GM18858 (cell line): Measurements from ENCODE around the gene NUP188.

Source experiments
- ATAC-seq: cut with Tn5 transposase; IDR thresholded peaks from one replicate; pipeline ENCODE4 v1.9.1; 2021; ENCODE audit not compliant: unreplicated experiment

NUP188 gene

DNA sequence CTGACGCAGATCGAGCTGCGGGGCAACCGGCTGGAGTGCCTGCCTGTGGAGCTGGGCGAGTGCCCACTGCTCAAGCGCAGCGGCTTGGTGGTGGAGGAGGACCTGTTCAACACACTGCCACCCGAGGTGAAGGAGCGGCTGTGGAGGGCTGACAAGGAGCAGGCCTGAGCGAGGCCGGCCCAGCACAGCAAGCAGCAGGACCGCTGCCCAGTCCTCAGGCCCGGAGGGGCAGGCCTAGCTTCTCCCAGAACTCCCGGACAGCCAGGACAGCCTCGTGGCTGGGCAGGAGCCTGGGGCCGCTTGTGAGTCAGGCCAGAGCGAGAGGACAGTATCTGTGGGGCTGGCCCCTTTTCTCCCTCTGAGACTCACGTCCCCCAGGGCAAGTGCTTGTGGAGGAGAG is 31.3 kb upstream of the NUP188 start:
- ATAC-seq, result no peak

DNA sequence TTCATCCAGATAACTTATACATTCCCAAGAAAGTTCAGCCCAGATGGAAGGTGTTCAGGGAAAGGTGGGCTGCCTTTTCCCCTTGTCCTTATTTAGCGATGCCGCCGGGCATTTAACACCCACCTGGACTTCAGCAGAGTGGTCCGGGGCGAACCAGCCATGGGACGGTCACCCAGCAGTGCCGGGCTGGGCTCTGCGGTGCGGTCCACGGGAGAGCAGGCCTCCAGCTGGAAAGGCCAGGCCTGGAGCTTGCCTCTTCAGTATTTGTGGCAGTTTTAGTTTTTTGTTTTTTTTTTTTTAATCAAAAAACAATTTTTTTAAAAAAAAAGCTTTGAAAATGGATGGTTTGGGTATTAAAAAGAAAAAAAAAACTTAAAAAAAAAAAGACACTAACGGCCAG is 30.8 kb upstream of the NUP188 start:
- no peak for ATAC-seq

DNA sequence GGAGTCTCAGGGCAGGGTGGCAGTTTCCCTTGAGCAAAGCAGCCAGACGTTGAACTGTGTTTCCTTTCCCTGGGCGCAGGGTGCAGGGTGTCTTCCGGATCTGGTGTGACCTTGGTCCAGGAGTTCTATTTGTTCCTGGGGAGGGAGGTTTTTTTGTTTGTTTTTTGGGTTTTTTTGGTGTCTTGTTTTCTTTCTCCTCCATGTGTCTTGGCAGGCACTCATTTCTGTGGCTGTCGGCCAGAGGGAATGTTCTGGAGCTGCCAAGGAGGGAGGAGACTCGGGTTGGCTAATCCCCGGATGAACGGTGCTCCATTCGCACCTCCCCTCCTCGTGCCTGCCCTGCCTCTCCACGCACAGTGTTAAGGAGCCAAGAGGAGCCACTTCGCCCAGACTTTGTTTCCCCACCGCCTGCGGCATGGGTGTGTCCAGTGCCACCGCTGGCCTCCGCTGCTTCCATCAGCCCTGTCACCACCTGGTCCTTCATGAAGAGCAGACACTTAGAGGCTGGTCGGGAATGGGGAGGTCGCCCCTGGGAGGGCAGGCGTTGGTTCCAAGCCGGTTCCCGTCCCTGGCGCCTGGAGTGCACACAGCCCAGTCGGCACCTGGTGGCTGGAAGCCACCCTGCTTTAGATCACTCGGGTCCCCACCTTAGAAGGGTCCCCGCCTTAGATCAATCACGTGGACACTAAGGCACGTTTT is 30.2 kb upstream of the NUP188 start:
- no peak for ATAC-seq

DNA sequence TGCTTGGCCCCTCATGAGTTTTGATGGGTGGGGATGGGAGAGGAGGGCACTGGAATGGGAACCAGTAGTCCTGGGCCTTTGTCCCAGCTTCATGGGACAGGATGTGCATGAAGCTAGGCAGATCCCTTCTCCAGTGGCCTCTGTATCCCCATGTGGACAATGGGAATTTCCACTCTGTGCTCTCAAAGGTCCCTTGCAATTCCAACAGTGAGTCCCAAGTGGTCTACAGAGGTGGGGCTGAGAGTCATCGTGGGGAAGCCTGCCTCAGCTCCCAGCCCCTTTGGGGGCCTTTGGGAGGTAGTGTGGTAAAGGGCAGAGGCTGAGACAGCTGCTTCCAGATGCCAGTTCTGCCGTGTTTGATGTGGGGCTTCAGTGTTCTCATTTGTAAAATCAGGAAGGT is 28.6 kb upstream of the NUP188 start:
- no peak for ATAC-seq

DNA sequence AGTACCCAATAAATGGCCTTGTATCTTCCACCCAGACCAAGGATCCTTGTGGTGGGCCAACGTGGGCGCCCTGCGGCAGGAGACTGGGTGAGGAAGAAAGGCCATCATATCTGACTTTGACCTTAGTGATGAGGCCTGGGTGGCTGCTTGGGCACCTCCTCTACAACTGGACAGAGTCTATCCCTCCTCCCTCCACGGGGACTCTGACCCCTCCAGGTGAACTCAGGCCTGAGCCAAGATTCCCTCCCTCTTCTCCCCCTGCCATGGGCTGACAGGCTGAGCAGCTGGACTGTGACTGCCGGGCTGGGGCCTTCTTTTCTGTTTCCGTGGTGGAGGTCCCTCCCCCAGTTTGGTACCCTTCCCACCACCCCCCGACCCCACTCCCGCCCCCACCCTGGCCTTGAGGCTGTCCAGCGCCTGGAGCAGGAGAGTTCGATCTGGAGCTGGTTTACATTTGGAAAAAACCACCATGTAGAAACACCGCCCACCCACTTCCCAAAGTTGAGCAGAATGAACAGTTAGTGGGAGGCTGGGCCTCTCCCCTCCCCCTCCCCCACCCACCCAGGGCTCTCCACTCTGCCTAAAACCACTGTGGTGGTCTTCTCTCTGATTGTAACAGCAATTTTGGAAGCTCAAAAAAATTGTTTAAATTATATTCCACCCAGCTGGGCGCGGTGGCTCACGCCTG is 28.0 kb upstream of the NUP188 start:
- no peak for ATAC-seq

DNA sequence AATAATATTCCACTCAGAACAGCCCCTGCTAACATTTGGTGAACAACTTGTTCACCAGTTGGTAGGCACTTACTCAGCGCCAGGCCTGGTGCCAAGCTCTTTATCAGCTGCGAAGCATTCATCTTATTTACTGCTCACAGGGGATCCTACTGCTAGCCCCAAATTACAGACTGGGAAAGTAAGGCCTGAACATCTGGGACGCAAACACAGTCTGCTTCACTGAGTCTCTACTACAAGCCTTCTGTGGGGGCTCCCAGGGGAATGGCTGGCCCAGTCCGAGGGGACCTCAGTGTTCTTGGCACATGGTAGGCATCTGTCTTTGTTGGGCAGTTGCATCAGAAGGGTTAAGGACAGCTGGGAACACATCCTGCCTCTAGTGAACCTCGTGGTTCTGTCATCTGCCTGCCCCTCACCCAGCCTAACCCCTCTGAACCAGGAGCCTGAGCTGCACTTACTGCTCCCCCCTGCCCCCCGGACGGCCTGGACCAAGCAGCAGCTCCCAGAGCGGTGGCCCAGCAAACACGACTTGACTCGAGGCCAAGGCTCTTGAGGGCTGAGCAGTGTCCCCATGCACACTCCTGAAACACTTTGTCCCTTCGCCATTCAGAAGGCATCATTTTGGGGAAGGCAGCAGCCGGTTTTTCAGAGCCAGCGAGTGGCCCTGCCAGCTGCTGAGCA is 27.0 kb upstream of the NUP188 start, which contains the start of gene PHYHD1:
PHYHD1 (plus strand) TSS at position 602 of the 678 bp plus-strand sequence. CDS start 1,342 bp downstream, outside the sequence.
- no peak for ATAC-seq

DNA sequence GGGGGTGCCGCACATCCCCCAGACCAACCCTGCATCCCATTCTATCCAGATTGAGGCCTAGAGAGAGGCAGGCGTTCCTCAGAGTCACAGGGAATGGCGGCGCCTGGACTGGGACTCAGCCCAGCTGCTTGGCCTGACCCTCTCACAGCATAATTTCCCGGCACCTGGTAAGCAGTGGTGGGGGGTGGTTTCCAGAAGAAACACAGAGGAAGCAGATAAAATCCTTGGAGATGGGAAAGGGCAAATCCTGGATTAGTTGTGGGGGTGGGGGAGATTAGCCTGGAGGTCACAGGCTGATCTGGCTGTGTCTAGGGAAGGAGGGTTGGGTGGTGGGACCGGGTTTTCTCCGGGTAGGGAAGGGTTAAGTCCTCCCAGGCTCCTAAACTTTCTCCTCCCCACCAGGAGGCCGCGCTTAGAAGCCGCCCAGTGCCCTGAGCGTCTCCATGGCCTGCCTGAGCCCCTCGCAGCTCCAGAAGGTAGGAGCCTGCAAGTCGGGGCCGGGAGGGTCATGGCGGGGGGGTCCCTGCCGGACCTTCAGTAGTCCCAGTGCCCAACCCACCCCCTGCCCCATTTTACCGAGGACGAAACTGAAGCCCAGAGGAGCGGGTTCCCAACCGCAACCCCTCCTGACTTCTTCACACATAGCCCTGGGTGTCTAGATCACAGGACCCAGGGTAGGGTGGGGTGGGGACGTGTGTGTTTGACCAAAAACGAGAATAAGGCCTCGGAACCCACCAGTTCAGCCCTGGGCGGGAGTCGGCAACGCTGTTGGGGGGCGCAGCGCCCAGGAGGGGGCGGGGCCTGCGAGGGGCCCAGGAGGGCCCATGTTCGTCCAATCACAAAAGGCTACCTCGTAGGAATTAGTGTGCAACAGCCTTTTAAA is 25.4 kb upstream of the NUP188 start:
- ATAC-seq, result no peak

DNA sequence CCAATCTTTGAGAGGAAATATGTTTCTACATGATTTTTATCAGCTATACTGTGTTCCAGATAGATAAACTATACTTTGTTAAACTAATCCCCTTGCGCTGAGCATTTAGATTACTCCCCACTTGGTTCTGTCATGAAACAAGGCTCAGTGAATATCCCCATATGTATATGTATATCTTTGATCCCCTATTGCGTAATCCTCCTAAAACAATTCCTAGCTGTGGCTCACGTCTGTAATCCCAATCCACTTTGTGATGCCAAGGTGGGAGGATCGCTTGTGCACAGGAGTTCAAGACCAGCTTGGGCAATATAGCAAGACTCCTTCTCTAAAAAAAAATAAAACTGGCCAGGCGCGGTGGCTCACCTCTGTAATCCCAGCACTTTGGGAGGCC is 24.0 kb upstream of the NUP188 start:
- ATAC-seq, result no peak

DNA sequence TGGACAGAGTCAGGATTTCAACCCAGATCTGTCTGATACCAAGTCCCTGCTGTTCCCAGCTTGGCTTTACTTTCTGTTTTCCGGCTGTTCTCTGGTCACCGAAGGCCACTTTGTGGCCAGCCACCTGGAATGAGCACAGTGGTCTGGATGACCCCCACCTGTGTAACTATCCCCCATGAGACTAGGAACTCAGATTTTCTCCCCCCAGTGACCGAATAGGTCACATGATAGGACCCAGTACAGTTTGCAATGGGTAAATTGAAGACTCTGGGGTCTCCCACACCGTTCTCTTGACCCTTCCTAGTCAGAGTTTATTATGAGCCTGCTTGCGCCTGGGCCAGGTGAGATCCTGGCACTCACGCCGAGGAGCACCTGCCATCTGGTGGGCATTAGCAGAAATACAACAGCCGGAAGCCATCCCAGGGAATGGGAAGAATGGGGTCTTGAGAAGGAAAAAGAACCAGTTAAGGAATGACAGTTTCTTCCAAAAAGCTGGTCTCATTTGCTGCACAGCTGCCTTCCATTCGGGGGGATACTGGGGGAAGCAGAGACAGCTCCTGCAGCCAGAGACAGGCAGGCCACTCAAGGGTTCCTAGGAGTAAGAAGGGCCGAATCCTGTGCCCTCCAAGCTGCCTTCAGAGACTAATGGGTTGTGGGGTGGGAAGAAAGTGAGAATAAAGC is 19.6 kb upstream of the NUP188 start:
- ATAC-seq, result no peak

DNA sequence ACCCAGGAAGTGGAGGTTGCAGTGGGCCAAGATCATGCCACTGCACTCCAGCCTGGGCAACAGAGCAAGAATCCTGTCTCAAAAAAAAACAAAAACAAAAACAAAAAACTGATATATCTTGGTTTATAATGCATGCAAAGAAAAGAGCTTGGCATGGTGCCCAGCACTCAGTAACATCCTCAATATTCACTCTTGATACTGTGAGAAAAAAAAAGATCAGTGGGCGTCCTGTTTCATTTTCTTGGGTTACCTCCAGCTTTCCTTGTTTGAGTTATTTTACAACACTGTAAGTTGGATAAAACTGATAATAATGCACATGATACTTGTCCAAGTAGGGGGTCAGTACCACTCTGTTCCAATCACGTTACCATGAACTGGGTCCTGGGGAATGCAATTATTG is 18.9 kb upstream of the NUP188 start:
- no peak for ATAC-seq

DNA sequence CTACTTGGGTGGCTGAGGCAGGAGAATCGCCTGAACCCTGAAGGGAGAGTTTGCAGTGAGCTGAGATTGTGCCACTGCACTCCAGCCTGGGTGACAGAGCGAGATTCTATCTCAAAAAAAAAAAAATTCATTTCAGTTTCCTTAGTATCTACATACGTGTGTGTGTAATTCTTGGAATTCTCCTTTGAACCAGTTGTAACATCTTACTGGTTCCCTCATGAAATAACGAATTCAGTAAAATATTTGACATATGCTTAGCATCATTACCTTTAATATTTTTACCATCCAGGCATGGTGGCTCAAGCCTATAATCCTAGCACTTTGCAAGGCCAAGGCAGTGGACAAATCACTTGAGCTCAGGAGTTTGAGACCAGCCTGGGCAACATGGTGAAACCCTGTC is 17.9 kb upstream of the NUP188 start:
- no peak for ATAC-seq

DNA sequence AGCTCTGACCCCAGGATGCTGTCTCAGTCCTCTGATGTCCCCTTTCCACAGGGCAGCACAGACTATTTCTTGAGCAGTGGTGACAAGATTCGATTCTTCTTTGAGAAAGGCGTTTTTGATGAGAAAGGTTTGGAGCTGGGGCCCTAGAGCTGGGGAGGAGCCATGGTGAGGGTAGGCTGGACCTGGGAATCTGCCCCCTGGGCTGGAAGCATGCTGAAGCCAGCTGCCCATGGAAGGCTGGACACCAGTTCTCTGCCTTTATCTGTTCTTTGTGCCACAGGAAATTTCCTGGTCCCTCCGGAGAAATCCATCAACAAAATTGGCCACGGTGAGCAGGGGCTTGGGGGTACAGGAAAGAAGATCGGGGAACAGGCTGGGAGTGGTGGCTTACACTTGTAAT is 13.8 kb upstream of the NUP188 start:
- ATAC-seq, result no peak

DNA sequence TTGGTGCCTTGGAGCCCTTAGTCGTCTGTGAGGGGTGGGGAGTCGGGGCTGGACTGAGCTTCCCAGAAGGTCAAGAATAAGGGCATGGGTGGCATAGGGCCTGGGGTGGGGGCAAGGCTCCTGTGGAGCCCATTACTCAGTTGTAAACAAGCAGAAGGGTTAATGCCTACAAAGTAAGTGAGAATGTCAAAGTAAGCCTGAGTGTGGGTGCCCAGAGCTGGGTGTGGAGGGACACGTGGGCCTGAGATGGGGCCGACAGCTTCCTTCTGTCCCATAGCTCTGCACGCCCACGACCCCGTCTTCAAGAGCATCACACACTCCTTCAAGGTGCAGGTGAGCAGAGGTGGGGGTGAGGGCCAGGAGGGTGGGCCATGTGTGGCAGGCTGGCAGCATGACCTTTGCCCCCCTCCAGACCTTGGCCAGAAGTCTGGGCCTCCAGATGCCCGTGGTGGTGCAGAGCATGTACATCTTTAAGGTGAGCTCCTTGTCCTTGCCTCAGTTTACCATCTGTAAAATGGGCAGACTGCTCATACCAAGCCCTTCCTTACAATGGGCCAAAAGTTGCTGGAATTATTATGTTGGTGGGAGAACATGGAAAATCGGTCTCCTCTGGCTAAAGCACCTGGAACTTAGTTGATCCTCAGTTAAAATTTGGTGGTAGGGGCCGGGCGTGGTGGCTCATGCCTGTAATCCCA is 11.2 kb upstream of the NUP188 start:
- no peak for ATAC-seq

DNA sequence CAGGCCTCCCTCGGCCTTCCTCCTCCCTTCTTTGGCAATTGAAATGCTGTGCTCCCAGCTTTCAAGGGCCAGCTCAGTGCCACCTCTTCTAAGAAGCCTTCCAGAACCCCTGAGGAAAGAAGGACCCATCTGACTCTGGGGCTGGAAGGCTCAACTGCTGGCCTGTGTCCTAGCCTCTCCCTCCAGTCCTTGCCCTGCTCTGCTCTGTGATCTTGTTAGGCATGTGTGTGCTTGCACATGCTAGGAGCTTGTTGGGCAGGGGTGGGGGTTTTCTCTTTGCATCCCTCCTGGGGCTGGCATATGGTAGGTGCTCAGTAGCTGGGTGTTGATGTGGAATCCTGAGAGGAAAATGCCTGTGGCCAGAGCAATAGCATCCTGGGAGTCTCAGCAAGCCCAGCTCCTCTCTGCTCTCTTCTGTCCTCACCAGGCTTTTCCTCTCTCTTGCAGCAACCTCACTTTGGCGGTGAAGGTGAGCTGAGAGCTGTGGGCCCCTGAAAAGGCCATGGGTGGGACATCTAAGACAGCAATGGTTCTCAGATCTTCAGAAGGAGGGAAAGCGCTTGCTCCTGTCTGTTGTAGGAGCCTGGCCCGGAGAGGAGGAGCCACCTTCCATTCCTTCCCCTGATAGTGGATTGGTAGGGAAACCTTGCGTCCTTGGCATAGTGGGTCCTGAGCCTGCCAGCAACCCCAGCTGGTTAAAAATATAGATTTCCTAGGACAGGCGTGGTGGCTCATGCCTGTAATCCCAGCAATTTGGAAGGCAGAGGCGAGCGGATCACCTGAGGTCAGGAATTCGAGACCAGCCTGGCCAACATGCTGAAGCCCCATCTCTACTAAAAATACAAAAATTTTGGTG is 10.0 kb upstream of the NUP188 start:
- no peak for ATAC-seq

DNA sequence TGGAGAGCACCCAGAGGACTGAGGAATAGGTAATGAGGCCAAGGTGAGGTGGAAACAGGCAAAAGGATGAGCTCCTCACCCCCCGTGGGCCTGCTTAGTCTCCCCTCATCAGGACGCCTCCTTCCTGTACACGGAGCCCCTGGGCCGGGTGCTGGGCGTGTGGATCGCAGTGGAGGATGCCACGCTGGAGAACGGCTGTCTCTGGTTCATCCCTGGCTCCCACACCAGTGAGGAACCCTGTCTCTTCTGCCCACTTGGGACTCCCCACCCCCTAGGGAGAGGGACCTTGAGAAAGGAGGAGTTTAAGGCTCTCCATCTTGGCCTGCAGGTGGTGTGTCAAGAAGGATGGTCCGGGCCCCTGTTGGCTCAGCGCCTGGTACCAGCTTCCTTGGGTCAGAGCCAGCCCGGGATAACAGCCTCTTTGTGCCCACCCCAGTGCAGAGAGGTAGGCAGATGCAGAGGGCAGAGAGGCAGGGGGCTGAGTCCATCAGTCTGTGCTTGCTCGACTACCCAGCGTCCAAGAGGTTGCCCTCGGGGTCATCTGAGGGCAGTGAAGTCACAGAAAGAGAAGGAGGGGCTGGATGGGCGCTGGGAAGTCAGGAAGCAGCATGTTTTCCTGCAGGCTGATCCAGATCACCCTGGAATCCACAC is 7.1 kb upstream of the NUP188 start:
- no peak for ATAC-seq

DNA sequence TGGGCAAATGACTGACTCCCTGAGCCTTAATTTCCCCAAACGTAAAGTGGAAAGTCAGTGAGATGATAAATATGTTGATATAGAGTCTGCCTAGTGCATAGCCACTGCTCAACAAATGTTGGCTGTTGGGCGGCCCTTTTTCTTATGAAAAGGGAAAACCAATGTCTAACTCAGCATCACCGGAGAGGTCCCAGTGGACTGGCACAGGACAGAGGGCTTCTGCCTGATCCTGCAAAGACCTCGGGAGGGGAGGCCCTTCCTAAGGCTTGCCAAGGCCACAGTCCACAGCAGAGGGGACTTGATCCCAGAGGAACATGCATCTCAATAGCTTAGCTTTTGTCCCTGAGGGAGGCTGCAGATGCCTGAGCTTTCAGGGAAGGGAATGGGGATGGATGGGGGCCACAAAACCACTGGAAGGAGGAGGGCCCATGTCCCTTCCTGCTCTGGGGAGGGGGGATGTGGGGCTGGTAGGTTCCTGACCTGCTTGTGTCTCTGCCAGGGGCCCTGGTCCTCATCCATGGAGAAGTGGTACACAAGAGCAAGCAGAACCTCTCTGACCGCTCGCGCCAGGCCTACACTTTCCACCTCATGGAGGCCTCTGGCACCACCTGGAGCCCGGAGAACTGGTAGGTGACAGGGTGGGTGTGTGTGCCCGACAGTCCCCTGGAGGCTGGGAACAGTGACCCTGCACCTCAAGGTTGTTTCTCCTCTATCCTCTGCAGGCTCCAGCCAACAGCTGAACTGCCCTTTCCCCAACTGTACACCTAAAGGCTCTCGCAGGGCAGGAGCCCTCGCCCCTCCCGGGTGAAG is 6.3 kb upstream of the NUP188 start:
- ATAC-seq, result no peak

DNA sequence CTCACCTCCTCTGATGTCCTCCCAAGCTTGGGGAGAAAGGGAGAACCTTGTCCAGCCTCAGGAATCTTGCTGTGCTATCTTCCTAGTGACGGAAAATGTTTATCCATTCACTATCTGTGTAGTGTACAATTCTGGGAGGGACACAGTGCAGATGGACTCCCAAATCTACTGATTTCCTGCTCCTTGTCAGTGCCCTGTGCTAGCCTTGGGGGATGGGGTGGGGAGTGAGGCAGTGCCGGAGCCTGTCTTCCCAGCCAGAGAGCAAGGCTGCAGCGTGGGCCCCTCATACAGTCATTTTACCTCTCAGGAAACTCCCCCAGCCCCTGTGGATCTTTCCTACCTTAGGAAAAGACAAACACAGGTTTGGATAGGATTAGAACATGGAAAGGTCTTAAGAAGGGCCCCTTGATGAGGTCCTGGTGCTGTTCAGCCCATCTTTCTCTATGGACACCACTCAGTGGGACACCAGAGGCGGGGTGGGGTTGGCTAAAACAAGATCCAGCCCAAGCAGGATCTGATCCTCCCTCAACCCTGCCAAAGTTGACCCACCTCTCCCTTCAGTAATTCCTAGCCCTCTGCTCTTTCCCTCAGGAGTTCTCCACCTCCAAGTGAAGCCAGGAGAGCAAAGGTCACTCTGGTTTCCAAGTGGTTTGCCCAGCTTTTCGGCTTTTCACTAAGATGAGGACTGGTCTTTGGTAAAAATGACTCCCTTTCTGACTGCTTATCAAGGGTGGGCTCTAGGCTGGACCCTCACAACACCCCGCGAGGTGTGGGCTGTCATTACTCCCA is 3.5 kb upstream of the NUP188 start:
- ATAC-seq, result no peak
